Hematopoietic multipotent progenitor cell treated with erythropoietin and hydrocortisone succinate and interleukin-3 and kit ligand, for 17 days (in vitro differentiated cells): ENCODE results near the gene WNT9A.
"Not testable (repeated sequence)": the region's sequence is repeated elsewhere in the genome, so short reads cannot be mapped to it uniquely, and the experiment has no call there.

Experiments
- DNase-seq: peaks from one replicate; pipeline ENCODE4 v3.0.0-alpha.2; 2015; ENCODE audit warnings: low spot score

The WNT9A gene

GRCh38 chr1:227886503-227886961 lies 61.2 kb downstream of the WNT9A start:
- no peak for DNase-seq

- peak; percentile 10 for DNase-seq
Measured at GRCh38 chr1:227885648-227886502, 61.9 kb downstream of the WNT9A start.

DNA sequence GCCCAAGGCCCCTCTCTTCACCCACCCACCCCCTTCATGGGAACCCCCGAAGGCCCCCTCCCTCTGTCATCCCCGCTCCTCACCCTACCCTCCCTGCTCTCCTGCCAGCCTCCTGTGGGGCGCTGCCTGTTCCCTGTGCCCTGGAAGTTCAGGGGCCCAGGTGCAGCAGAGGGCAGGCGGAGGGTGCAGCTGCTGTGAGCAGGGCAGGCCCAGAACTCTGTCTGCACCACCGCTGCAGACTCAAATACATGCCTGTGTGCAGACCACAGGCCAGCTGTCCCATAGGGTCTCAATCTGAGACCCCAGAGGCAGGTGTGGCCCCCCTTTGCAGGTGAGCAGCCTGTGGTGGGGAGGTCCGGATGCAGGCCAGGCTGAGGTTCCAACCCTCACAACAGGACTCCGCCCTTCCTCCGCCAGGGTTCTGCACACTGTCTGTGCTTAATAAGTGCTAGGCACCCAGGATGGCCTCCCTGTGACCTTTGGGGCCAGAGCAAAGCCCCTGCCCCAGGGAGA lies 62.5 kb downstream of the WNT9A start:
- DNase-seq, result no peak

DNA sequence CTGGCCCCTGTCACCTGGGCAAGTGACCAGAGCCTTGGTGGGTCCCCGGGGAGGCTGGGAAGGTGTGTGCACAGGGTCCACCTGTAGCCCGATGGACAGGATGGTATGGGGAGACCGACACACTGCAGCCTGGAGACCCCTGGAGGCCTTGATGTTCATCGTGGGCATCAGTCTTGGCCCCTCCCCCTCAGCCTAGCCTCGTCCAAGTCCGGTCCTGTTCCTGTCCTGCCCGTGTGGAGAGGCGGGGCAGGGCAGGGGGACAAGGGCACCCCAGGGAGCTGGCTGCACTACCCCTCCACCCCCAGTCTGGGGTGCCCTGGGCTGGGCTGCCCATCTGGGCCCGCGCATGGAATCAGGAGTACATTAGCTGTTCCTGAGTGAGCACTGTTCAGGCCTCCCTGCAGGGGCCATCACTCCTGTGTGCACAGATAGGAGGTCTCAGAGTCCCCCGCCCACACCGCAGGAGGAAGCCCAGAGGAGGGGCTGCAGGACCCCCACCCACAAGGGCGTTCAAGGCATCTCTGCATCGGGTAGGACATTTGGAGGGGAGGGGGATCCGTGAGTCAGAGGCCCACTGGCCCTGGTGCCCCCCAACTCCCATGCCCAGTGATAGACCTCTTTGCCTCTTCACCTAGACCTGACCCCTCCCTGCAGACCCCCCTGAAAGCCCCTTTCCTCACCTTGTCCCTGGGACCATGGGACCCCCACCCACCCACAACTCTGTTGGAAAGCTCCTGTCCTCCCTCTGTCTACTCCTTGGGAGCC lies 63.2 kb downstream of the WNT9A start:
- DNase-seq, result no peak

DNA sequence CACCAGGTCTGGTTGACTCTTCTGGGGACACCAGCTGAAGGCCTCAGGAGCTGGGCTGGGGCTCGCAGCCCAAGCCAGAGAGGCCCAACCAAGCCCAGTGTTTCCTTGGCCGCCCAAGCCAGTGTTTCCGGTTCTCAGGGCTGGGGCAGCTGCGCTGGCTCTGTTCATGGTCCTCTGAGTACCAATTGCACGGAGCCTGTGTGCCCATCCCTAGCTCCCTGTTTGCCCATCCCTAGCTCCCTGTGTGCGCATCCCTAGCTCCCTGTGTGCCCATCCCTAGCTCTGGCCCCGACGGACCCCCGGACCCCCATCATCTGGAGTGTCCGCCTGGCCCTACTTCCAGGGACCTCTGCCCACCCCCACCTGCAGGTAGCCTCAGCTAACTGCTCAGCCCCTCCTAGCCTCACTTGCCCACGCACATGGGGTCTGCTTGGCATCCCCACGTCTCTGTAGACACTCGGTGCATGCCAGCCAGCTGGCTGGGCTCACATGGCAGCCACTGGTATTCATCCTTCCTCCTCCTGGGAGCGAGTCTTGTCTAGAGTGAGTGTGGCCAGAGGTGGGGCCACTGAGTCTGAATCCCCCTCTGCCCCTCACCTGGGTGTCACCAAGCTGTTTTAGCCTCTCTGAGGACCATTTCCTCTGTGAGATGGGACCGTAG lies 64.0 kb downstream of the WNT9A start:
- no peak for DNase-seq

DNA sequence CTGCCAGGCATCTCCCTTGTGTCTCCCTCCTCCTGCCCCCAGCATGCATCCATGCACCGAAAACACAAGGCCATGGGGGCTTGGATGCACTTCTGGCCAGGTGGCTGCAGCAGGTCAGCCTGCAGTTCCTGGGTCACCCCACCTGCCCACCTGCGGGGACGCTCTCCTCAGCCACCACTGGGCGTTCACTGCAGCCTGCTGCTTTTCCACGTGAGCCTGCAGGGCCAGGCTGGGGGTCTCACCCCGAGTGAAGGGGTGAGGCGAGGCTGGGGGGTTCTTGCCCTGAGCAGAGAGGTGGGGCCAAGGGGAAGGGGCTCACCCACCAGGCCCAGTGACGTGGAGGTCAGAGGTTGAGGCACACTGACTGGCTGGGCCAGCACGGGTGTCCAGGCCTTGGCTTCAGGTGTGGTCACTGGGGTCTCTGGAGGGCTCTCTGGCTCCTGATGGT lies 64.6 kb downstream of the WNT9A start:
- no peak for DNase-seq

- no peak for DNase-seq
Measured at GRCh38 chr1:227880342-227880924, 67.3 kb downstream of the WNT9A start.

GRCh38 chr1:227877810-227878209 lies 69.9 kb downstream of the WNT9A start:
- DNase-seq, result not testable (repeated sequence)

GRCh38 chr1:227871892-227872291 lies 75.8 kb downstream of the WNT9A start:
- not testable (repeated sequence) for DNase-seq

DNA sequence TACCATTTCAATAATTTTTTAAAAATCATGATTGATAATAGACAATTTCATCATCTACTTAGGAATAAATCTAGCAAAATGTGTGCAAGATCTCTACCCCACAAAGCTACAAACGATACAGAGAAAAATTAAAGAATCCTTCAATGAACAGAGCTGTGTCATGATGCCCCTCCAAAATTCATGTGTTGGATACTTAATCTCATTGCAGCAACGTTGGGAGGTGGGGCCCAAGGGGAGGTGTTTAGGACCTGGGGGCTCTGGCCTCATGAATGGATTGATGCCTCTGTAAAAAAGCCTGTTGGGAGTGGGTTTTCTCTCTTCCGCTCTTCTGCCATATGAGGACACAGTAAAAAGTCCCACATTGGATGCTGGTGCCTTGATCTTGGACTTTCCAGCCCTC lies 77.4 kb downstream of the WNT9A start:
- DNase-seq, result no peak

GRCh38 chr1:227869851-227870305 lies 77.9 kb downstream of the WNT9A start:
- DNase-seq, result no peak

DNA sequence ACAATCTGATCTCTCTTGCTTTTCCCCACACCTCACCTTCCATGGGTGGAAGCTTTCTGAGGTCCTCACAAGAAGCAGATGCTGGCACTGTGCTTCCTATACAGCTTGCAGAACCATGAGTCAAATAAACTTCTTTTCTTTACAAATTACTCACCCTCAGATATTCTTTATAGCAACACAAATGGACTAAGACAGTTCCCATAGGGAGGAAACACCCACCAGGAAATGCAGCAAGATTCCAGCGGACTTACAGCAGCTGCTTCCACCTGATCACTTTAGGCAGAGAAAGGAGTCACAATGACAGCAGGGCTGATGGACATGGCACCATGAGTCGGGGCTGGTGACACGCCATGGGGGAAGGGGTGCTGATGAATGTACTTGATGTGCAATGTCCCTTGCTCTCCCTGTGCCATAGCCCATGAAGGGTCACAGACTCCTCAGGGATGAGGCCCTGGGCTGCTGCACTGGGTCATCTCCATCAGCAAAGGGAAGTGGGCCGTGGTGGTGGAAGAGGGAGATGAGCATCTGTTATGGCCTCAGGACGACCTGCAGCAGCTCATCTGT lies 78.4 kb downstream of the WNT9A start:
- no peak for DNase-seq
